Upper lobe of left lung (tissue), 4 donors: ENCODE results near the gene AGBL1.

Experiments used
- POLR2A ChIP-seq, 4 donors: fragments of 450-650 bp; IDR thresholded peaks; one replicate each; pipeline ENCODE4 v1.5.1; 2016 to 2017; ENCODE audit warnings: antibody characterized with exemption in 4 of 4, mild to moderate bottlenecking in 2 of 4
- TF ChIP-seq, protein P1 (sequence below), 6 experiments: fragments of 450-650 bp in 4 of 6; fragments of 200-600 bp in 2 of 6; sonication (generic) in 2 of 6; IDR thresholded peaks; one replicate each; pipeline ENCODE4 v1.5.1; 2016 to 2019; ENCODE audit warnings: antibody characterized with exemption in 6 of 6

DNA sequence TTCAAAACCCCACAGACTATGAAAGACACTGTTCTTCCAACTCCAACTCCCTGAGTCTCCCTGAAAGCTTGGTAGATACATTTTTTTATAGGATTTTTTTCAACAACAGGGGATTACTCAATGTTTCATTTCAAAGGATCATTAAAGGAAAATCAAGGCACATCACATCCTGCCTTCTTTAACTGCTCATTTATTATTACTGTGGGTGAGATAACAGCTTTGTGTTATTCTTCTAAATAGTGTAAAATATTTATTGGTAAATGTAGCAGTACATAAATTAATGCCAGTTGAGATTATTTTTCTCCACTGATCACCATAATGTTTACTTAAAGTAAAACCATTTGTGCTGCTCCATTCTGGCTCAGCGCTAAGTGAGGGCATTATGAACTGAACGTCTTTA is 57.2 kb downstream of the AGBL1 start:
- TF ChIP-seq, protein P1, sequence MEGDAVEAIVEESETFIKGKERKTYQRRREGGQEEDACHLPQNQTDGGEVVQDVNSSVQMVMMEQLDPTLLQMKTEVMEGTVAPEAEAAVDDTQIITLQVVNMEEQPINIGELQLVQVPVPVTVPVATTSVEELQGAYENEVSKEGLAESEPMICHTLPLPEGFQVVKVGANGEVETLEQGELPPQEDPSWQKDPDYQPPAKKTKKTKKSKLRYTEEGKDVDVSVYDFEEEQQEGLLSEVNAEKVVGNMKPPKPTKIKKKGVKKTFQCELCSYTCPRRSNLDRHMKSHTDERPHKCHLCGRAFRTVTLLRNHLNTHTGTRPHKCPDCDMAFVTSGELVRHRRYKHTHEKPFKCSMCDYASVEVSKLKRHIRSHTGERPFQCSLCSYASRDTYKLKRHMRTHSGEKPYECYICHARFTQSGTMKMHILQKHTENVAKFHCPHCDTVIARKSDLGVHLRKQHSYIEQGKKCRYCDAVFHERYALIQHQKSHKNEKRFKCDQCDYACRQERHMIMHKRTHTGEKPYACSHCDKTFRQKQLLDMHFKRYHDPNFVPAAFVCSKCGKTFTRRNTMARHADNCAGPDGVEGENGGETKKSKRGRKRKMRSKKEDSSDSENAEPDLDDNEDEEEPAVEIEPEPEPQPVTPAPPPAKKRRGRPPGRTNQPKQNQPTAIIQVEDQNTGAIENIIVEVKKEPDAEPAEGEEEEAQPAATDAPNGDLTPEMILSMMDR (IDR thresholded peaks at IDR 0.05): no peak
- no peak for TF ChIP-seq POLR2A (IDR thresholded peaks at IDR 0.05)
